ENCODE measurements around the gene CDC5L.
A peak's percentile ranks its signal among the peaks of the same experiment; 100 is the strongest.

Gene CDC5L

DNA sequence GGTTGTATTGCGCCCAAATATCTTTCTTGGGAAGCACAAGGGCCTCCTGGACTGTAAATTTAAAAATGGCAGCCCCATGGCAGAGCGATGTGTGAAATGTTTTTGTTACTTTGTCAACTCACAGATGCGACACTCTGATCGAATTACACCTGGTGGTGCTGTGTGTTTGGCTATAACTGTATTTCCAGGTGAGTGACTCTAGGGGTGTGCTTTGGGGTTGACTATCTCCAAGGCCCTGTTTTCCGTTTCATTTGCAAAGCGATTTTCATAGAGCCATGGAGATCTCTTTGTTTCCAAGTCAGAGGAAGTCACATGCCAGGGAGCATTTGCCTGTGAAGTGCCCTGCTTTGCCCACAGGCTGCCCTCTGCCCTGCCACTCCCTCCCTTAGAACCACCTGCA lies 93.5 kb downstream of the CDC5L start:
- H3K79me2 ChIP-seq (ENCODE audit: insufficient read depth, low read length), result no peaks in the 10 kb centered on the region
- no peak for DNase-seq
- H3K9ac ChIP-seq (ENCODE audit: low read depth, low read length), result no peak overlapping the region
- no peak overlapping the region for H3K4me3 ChIP-seq (ENCODE audit: low read depth in 1 of 2, low read length in 2 of 2)
- no peaks in the 10 kb centered on the region for H4K20me1 ChIP-seq (ENCODE audit: insufficient read depth, low read length)
- no peak overlapping the region for H3K27ac ChIP-seq (ENCODE audit: low read length)
- ATAC-seq (ENCODE audit: insufficient read depth, low read depth), result no peak
- no peak overlapping the region for H2AFZ ChIP-seq (ENCODE audit: low read depth, low read length)
- H3K27me3 ChIP-seq (ENCODE audit: insufficient read depth, low read length, poor library complexity), result peaks cover 5% of the 10 kb centered on the region
- TF ChIP-seq EZH2 (IDR thresholded peaks at IDR 0.05; ENCODE audit: borderline replicate concordance, low read depth, low read length, severe bottlenecking), result no peak
- TF ChIP-seq, protein P1, sequence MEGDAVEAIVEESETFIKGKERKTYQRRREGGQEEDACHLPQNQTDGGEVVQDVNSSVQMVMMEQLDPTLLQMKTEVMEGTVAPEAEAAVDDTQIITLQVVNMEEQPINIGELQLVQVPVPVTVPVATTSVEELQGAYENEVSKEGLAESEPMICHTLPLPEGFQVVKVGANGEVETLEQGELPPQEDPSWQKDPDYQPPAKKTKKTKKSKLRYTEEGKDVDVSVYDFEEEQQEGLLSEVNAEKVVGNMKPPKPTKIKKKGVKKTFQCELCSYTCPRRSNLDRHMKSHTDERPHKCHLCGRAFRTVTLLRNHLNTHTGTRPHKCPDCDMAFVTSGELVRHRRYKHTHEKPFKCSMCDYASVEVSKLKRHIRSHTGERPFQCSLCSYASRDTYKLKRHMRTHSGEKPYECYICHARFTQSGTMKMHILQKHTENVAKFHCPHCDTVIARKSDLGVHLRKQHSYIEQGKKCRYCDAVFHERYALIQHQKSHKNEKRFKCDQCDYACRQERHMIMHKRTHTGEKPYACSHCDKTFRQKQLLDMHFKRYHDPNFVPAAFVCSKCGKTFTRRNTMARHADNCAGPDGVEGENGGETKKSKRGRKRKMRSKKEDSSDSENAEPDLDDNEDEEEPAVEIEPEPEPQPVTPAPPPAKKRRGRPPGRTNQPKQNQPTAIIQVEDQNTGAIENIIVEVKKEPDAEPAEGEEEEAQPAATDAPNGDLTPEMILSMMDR (IDR thresholded peaks at IDR 0.05; ENCODE audit: borderline replicate concordance, extremely low read depth, low read length, poor library complexity, severe bottlenecking), result no peak
- H3K4me1 ChIP-seq (ENCODE audit: insufficient read depth, low read length), result peaks cover 2% of the 10 kb centered on the region
- no peak overlapping the region for H3K4me2 ChIP-seq (ENCODE audit: insufficient read depth, low read length)
- no peaks in the 10 kb centered on the region for H3K36me3 ChIP-seq (ENCODE audit: insufficient read depth, low read length)
- H3K9me3 ChIP-seq (ENCODE audit: insufficient read depth, low read length, severe bottlenecking), result no peaks in the 10 kb centered on the region

DNA sequence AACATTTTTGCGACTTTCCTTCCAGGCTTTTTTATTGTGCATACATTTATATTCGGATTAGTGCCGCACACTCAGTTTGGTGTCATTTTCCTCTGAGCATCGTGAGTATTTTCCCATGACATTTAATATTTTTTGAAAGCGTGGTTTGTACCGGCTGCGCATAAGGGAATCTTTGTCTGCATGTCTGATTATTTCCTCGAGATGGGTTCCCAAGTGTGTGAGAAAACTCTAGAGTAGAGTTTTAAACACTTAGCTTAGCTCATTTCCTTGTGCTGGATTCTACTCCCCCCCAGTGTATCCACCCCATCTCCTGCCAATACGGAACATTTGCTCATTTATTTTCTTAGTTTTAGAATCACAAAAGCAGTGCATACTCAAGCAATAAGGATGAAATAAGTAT lies 94.3 kb downstream of the CDC5L start:
- TF ChIP-seq EZH2 (IDR thresholded peaks at IDR 0.05; ENCODE audit: borderline replicate concordance, low read depth, low read length, severe bottlenecking), result no peak
- TF ChIP-seq, protein P1 (IDR thresholded peaks at IDR 0.05; ENCODE audit: borderline replicate concordance, extremely low read depth, low read length, poor library complexity, severe bottlenecking), result no peak
- no peak overlapping the region for H3K27ac ChIP-seq (ENCODE audit: low read length)
- H3K79me2 ChIP-seq (ENCODE audit: insufficient read depth, low read length), result no peaks in the 10 kb centered on the region
- H3K36me3 ChIP-seq (ENCODE audit: insufficient read depth, low read length), result no peaks in the 10 kb centered on the region
- H4K20me1 ChIP-seq (ENCODE audit: insufficient read depth, low read length), result no peaks in the 10 kb centered on the region
- H3K4me3 ChIP-seq (ENCODE audit: low read depth in 1 of 2, low read length in 2 of 2), result no peak overlapping the region
- no peak for ATAC-seq (ENCODE audit: insufficient read depth, low read depth)
- no peak overlapping the region for H2AFZ ChIP-seq (ENCODE audit: low read depth, low read length)
- H3K9me3 ChIP-seq (ENCODE audit: insufficient read depth, low read length, severe bottlenecking), result no peaks in the 10 kb centered on the region
- H3K4me1 ChIP-seq (ENCODE audit: insufficient read depth, low read length), result no peaks in the 10 kb centered on the region
- no peak for DNase-seq
- no peak overlapping the region for H3K9ac ChIP-seq (ENCODE audit: low read depth, low read length)
- no peak overlapping the region for H3K4me2 ChIP-seq (ENCODE audit: insufficient read depth, low read length)
- H3K27me3 ChIP-seq (ENCODE audit: insufficient read depth, low read length, poor library complexity), result peaks cover 5% of the 10 kb centered on the region

DNA sequence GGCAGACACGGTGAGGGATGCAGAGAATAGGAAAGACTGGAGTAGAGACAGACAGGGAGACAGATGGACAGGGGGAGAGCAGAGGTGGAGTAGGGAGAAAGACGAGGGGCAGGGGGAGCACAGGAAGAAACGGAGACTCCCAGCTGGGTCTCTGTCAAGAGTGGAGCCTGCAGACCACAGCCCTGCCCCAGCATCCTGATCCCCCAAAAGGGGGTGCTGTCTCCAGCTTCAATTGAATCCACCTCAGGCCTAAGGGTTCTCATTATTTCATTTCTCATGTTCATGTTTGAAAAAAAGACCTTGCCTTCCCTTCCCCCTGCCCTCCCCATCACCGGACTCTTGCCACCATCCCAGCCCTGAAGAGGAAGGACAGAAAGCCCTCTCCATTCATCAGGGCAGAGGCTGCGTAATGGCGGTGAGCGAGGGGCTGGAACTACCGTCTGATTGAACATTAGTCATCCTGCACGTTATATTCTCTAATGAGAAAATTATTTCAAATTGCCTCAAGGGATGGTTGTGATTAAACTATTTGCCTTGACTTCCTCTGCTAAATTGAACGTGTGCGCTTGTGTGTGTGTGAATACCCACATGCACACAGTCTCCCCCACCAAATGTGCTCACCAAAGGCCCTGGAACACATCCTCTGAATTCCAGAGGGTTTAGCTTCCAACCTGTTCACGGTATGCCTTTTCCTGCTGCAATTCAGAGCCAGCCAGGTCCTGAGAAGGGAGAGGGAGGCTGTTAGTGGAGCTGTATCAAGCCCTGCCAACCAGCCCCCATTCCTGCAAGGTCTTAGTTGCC lies 98.3 kb downstream of the CDC5L start:
- Histone ChIP-seq H3K27ac (ENCODE audit: low read length) (no peak overlapping the region), H3K36me3 (ENCODE audit: insufficient read depth, low read length) (no peaks in the 10 kb centered on the region), H3K4me3 (ENCODE audit: low read depth in 1 of 2, low read length in 2 of 2) (no peak overlapping the region), H2AFZ (ENCODE audit: low read depth, low read length) (no peak overlapping the region), H3K79me2 (ENCODE audit: insufficient read depth, low read length) (no peaks in the 10 kb centered on the region), H3K4me1 (ENCODE audit: insufficient read depth, low read length) (no peaks in the 10 kb centered on the region), H3K9me3 (ENCODE audit: insufficient read depth, low read length, severe bottlenecking) (no peaks in the 10 kb centered on the region), H3K9ac (ENCODE audit: low read depth, low read length) (no peak overlapping the region), H3K4me2 (ENCODE audit: insufficient read depth, low read length) (no peak overlapping the region), H4K20me1 (ENCODE audit: insufficient read depth, low read length) (no peaks in the 10 kb centered on the region), H3K27me3 (ENCODE audit: insufficient read depth, low read length, poor library complexity) (no peaks in the 10 kb centered on the region)
- DNase-seq, result no peak
- TF ChIP-seq EZH2 (IDR thresholded peaks at IDR 0.05; ENCODE audit: borderline replicate concordance, low read depth, low read length, severe bottlenecking), result no peak
- TF ChIP-seq, protein P1 (IDR thresholded peaks at IDR 0.05; ENCODE audit: borderline replicate concordance, extremely low read depth, low read length, poor library complexity, severe bottlenecking), result peak; percentile 6
- ATAC-seq (ENCODE audit: insufficient read depth, low read depth), result no peak

All from DND-41 (cell line).